Left kidney (tissue), 2 donors: ENCODE measurements around the gene RPS6KA5. TPM values are rescaled to one million over a fixed set of nuclear protein-coding genes. Genes with fewer than 3 reads are reported as not detected.

Experiments
- DNase-seq: peaks from one replicate; pipeline ENCODE4 v3.0.0-alpha.2; 2013
- polyA plus RNA-seq: library from polyadenylated mRNA; unstranded; fragments of 120-200 nt; gene quantifications from one replicate; pipeline ENCODE4 v1.2.1, GENCODE V29; 2013; ENCODE audit not compliant: insufficient read length

Gene RPS6KA5
- polyA plus RNA-seq, 1 donor = 9.2 TPM

GRCh38 chr14:90807060-90807459, 253.4 kb downstream of the RPS6KA5 start:
- no peak for DNase-seq

- no peak for DNase-seq
These were observed 254.5 kb downstream of the RPS6KA5 start for GRCh38 chr14:90805662-90806540.

- DNase-seq = no peak
These were observed 255.4 kb downstream of the RPS6KA5 start for GRCh38 chr14:90805084-90805391.

- no peak for DNase-seq
These were observed 256.0 kb downstream of the RPS6KA5 start for GRCh38 chr14:90804292-90805083.

- no peak for DNase-seq
These were observed 257.2 kb downstream of the RPS6KA5 start for GRCh38 chr14:90803249-90803648.

- DNase-seq = no peak
These were observed 261.0 kb downstream of the RPS6KA5 start for GRCh38 chr14:90799420-90799819.

- no peak for DNase-seq
These were observed 262.5 kb downstream of the RPS6KA5 start for GRCh38 chr14:90797919-90798318.

Other genes with a start within 250 kb of the RPS6KA5 start
- 46.4 TPM for gene TTC7B, start 244.2 kb downstream of the RPS6KA5 start, polyA plus RNA-seq
- gene DGLUCY, start 53.4 kb upstream of the RPS6KA5 start, polyA plus RNA-seq = 78.7 TPM
- 3.1 TPM for gene GPR68, start 184.1 kb upstream of the RPS6KA5 start, polyA plus RNA-seq